ENCODE data around the gene ANGEL1.

- TF ChIP-seq, protein P1, sequence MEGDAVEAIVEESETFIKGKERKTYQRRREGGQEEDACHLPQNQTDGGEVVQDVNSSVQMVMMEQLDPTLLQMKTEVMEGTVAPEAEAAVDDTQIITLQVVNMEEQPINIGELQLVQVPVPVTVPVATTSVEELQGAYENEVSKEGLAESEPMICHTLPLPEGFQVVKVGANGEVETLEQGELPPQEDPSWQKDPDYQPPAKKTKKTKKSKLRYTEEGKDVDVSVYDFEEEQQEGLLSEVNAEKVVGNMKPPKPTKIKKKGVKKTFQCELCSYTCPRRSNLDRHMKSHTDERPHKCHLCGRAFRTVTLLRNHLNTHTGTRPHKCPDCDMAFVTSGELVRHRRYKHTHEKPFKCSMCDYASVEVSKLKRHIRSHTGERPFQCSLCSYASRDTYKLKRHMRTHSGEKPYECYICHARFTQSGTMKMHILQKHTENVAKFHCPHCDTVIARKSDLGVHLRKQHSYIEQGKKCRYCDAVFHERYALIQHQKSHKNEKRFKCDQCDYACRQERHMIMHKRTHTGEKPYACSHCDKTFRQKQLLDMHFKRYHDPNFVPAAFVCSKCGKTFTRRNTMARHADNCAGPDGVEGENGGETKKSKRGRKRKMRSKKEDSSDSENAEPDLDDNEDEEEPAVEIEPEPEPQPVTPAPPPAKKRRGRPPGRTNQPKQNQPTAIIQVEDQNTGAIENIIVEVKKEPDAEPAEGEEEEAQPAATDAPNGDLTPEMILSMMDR (IDR thresholded peaks at IDR 0.05; ENCODE audit: insufficient read depth, low read length), result peak; percentile 1
- no peak for TF ChIP-seq POLR2AphosphoS5 (IDR thresholded peaks at IDR 0.05; ENCODE audit: low read depth)
These were observed 1.7 kb downstream of the ANGEL1 start for GRCh38 chr14:76810953-76811400.
